Neural cell (in vitro differentiated cells): Measurements from ENCODE around the gene LEF1. TPM values are rescaled to one million over a fixed set of nuclear protein-coding genes. Genes with fewer than 3 reads are reported as not detected.

Experiments
- H2AFZ ChIP-seq: fragments of 200-600, 300-800 bp; sonication (generic), shearing (Covaris generic); 2 replicates; pipeline ENCODE4 v1.6.0; 2014; ENCODE audit warnings: low read depth, mild to moderate bottlenecking, antibody characterized with exemption, low read length, moderate library complexity
- H3F3A ChIP-seq: fragments of 200-600 bp; shearing (Covaris generic); 2 replicates; pipeline ENCODE4 v1.6.1; 2016; ENCODE audit warnings: mild to moderate bottlenecking, moderate library complexity, mixed read lengths, antibody characterized with exemption, low read length; ENCODE audit not compliant: insufficient read depth, poor library complexity, severe bottlenecking
- H3K27ac ChIP-seq: fragments of 200-600, 300-800 bp; sonication (generic), shearing (Covaris generic); 2 replicates; pipeline ENCODE4 v1.5.1; 2014; ENCODE audit warnings: mild to moderate bottlenecking, low read length, moderate library complexity
- H3K27me3 ChIP-seq: fragments of 300-800, 200-600 bp; sonication (generic), shearing (Covaris generic); 2 replicates; pipeline ENCODE4 v1.6.0; 2014; ENCODE audit warnings: mild to moderate bottlenecking, low read depth, low read length, moderate library complexity; ENCODE audit not compliant: insufficient read depth
- H3K36me3 ChIP-seq: fragments of 300-800, 200-600 bp; sonication (generic), shearing (Covaris generic); 2 replicates; pipeline ENCODE4 v1.5.1; 2014; ENCODE audit warnings: mild to moderate bottlenecking, antibody characterized with exemption, low read length, moderate library complexity; ENCODE audit not compliant: insufficient read depth
- H3K4me2 ChIP-seq: fragments of 300-800, 200-600 bp; sonication (generic), shearing (Covaris generic); 2 replicates; pipeline ENCODE4 v1.6.0; 2014; ENCODE audit warnings: mild to moderate bottlenecking, low read length
- H3K4me3 ChIP-seq: fragments of 300-800, 200-600 bp; sonication (generic), shearing (Covaris generic); 2 replicates; pipeline ENCODE4 v1.5.1; 2014; ENCODE audit warnings: mild to moderate bottlenecking, low read length, moderate library complexity
- H3K79me2 ChIP-seq: fragments of 200-600 bp; shearing (Covaris generic); replicated peaks from 2 replicates; pipeline ENCODE4 v1.6.0; 2014; ENCODE audit warnings: mild to moderate bottlenecking, low read length, moderate library complexity; ENCODE audit not compliant: insufficient read depth
- H3K9ac ChIP-seq: fragments of 300-800, 200-600 bp; sonication (generic), shearing (Covaris generic); 2 replicates; pipeline ENCODE4 v1.6.1; 2016; ENCODE audit warnings: mild to moderate bottlenecking, low read length, mixed read lengths
- H3K9me2 ChIP-seq: fragments of 200-600 bp; shearing (Covaris generic); 2 replicates; pipeline ENCODE4 v1.6.1; 2016; ENCODE audit warnings: mild to moderate bottlenecking, low read length, mixed read lengths; ENCODE audit not compliant: insufficient read depth
- H3K9me3 ChIP-seq: fragments of 200-600, 300-800 bp; sonication (generic), shearing (Covaris generic); 2 replicates; pipeline ENCODE4 v1.6.1; 2016; ENCODE audit warnings: mild to moderate bottlenecking, mixed run types, low read length, moderate library complexity, mixed read lengths
- H4K20me1 ChIP-seq: fragments of 200-600 bp; shearing (Covaris generic); 2 replicates; pipeline ENCODE4 v1.6.1; 2016; ENCODE audit warnings: mild to moderate bottlenecking, mixed run types; ENCODE audit not compliant: insufficient read depth
- CTCF ChIP-seq: fragments of 450-650 bp; IDR thresholded peaks from 2 replicates; pipeline ENCODE4 v1.5.1; 2014; ENCODE audit warnings: antibody characterized with exemption, mild to moderate bottlenecking, moderate library complexity; ENCODE audit not compliant: poor library complexity, severe bottlenecking
- EP300 ChIP-seq: fragments of 450-650 bp; conservative IDR thresholded peaks from 2 replicates; pipeline ENCODE4 v1.6.1; 2014; ENCODE audit warnings: antibody characterized with exemption, mild to moderate bottlenecking, moderate library complexity; ENCODE audit not compliant: poor library complexity, severe bottlenecking
- EZH2 ChIP-seq: fragments of 200-600, 300-800 bp; shearing (Covaris generic), sonication (generic); IDR thresholded peaks from 2 replicates; pipeline ENCODE4 v1.6.1; 2014; ENCODE audit warnings: antibody characterized with exemption, low read length, borderline replicate concordance, mild to moderate bottlenecking; ENCODE audit not compliant: insufficient read depth, poor library complexity, severe bottlenecking
- MXI1 ChIP-seq: fragments of 450-650 bp; conservative IDR thresholded peaks from 2 replicates; pipeline ENCODE4 v1.6.1; 2014; ENCODE audit warnings: antibody characterized with exemption, mild to moderate bottlenecking; ENCODE audit not compliant: poor library complexity, severe bottlenecking
- POLR2AphosphoS5 ChIP-seq: IDR thresholded peaks from 2 replicates; pipeline ENCODE4 v1.6.1; 2012
- RAD21 ChIP-seq: fragments of 450-650 bp; conservative IDR thresholded peaks from 2 replicates; pipeline ENCODE4 v1.6.1; 2014; ENCODE audit warnings: antibody characterized with exemption, mild to moderate bottlenecking, moderate library complexity
- REST ChIP-seq: IDR thresholded peaks from 2 replicates; pipeline ENCODE4 v1.6.1; 2012; ENCODE audit warnings: borderline replicate concordance
- SMC3 ChIP-seq: fragments of 450-650 bp; conservative IDR thresholded peaks from 2 replicates; pipeline ENCODE4 v1.6.1; 2014; ENCODE audit warnings: antibody characterized with exemption, mild to moderate bottlenecking, moderate library complexity; ENCODE audit not compliant: poor library complexity
- TAF1 ChIP-seq: IDR thresholded peaks from 2 replicates; pipeline ENCODE4 v1.6.1; 2012; ENCODE audit warnings: low read depth
- polyA plus RNA-seq: library from polyadenylated mRNA; depleted of rRNA; stranded (reverse); fragments of >200 nt; gene quantifications from 2 replicates; pipeline ENCODE4 v1.2.3, GENCODE V29; 2014

Gene LEF1
- polyA plus RNA-seq, 1 donor from 2014 or later: 0.78 TPM

- no peaks in the 10 kb centered on the region for H4K20me1 ChIP-seq
- no peak overlapping the region for H2AFZ ChIP-seq
- H3K9me3 ChIP-seq: no peaks in the 10 kb centered on the region
- H3K27ac ChIP-seq: no peak overlapping the region
- H3K4me2 ChIP-seq: no peak overlapping the region
- no peak overlapping the region for H3K4me3 ChIP-seq
- H3K9me2 ChIP-seq: no peaks in the 10 kb centered on the region
- no peaks in the 10 kb centered on the region for H3K27me3 ChIP-seq
- H3K36me3 ChIP-seq: no peaks in the 10 kb centered on the region
- H3F3A ChIP-seq: no peaks in the 10 kb centered on the region
- H3K79me2 ChIP-seq: no peaks in the 10 kb centered on the region
- no peak overlapping the region for H3K9ac ChIP-seq
- no peak for TF ChIP-seq CTCF
- no peak for TF ChIP-seq MXI1
- no peak for TF ChIP-seq EP300
Observed at GRCh38 chr4:108201774-108202173, 33.0 kb upstream of the LEF1 start.

GRCh38 chr4:108199881-108200280, 31.1 kb upstream of the LEF1 start:
- Histone ChIP-seq H3K36me3 (no peaks in the 10 kb centered on the region), H3F3A (no peaks in the 10 kb centered on the region), H3K9me2 (no peaks in the 10 kb centered on the region), H3K9me3 (no peaks in the 10 kb centered on the region), H3K4me3 (no peak overlapping the region), H3K27ac (no peak overlapping the region), H2AFZ (no peak overlapping the region), H4K20me1 (no peaks in the 10 kb centered on the region), H3K27me3 (no peaks in the 10 kb centered on the region), H3K79me2 (no peaks in the 10 kb centered on the region), H3K9ac (no peak overlapping the region), H3K4me2 (no peak overlapping the region)
- TF ChIP-seq EZH2: no peak
- TF ChIP-seq POLR2AphosphoS5: no peak
- no peak for TF ChIP-seq RAD21
- no peak for TF ChIP-seq CTCF
- no peak for TF ChIP-seq TAF1
- no peak for TF ChIP-seq MXI1
- TF ChIP-seq SMC3: no peak
- no peak for TF ChIP-seq EP300
- no peak for TF ChIP-seq REST
